GM23338 (cell line): ENCODE results near the gene ZDHHC9. TPM values are rescaled to one million over a fixed set of nuclear protein-coding genes. Genes with fewer than 3 reads are reported as not detected.

ENCODE experiments used
- ATAC-seq: fragments of 200-7000 bp; cut with Tn5 transposase; 3 replicates; pipeline ENCODE4 v1.9.1; 2020
- DNase-seq: peaks from one replicate; pipeline ENCODE4 v3.0.0-alpha.2; 2015; ENCODE audit warnings: low spot score
- H2AFZ ChIP-seq: fragments of 200-600 bp; sonication (generic); 2 replicates; pipeline ENCODE4 v1.8.0; 2016; ENCODE audit warnings: antibody characterized with exemption, mild to moderate bottlenecking, moderate library complexity
- H3F3A ChIP-seq: fragments of 200-600 bp; sonication (generic); replicated peaks from 2 replicates; pipeline ENCODE4 v1.8.0; 2017; ENCODE audit warnings: antibody characterized with exemption, mixed run types, low read depth
- H3K27ac ChIP-seq: fragments of 200-600 bp; sonication (generic); 2 replicates; pipeline ENCODE4 v1.6.1; 2016; ENCODE audit warnings: low read depth
- H3K27me3 ChIP-seq: fragments of 200-600 bp; sonication (generic); 2 replicates; pipeline ENCODE4 v1.8.0; 2016; ENCODE audit warnings: mild to moderate bottlenecking, mixed run types, moderate library complexity; ENCODE audit not compliant: insufficient read depth
- H3K36me3 ChIP-seq: fragments of 200-600 bp; sonication (generic); 2 replicates; pipeline ENCODE4 v1.8.0; 2016; ENCODE audit warnings: mild to moderate bottlenecking; ENCODE audit not compliant: insufficient read depth
- H3K4me1 ChIP-seq: fragments of 200-600 bp; sonication (generic); 2 replicates; pipeline ENCODE4 v1.8.0; 2016; ENCODE audit warnings: mild to moderate bottlenecking, moderate library complexity; ENCODE audit not compliant: insufficient read depth
- H3K4me2 ChIP-seq: fragments of 200-600 bp; sonication (generic); 2 replicates; pipeline ENCODE4 v1.7.1; 2017; ENCODE audit warnings: mixed run types
- H3K4me3 ChIP-seq: fragments of 200-600 bp; sonication (generic); 2 replicates; pipeline ENCODE4 v1.6.1; 2016; ENCODE audit warnings: mixed run types
- H3K79me2 ChIP-seq: fragments of 200-600 bp; sonication (generic); replicated peaks from 2 replicates; pipeline ENCODE4 v1.8.0; 2017; ENCODE audit warnings: mild to moderate bottlenecking; ENCODE audit not compliant: insufficient read depth
- H3K9me2 ChIP-seq: fragments of 200-600 bp; sonication (generic); 2 replicates; pipeline ENCODE4 v1.8.0; 2017; ENCODE audit not compliant: insufficient read depth
- H4K20me1 ChIP-seq: fragments of 200-600 bp; sonication (generic); replicated peaks from 2 replicates; pipeline ENCODE4 v1.8.0; 2017; ENCODE audit warnings: mild to moderate bottlenecking; ENCODE audit not compliant: insufficient read depth
- H3K27ac Mint-ChIP-seq: 2 replicates; pipeline ENCODE4 v1.8.0; 2020; ENCODE audit warnings: inconsistent platforms, mild to moderate bottlenecking, moderate library complexity, mixed read lengths
- H3K27me3 Mint-ChIP-seq: 3 replicates; pipeline ENCODE4 v1.8.0; 2022; ENCODE audit warnings: low read depth, mild to moderate bottlenecking, moderate library complexity, mixed read lengths, inconsistent platforms; ENCODE audit not compliant: insufficient read depth, poor library complexity
- H3K36me3 Mint-ChIP-seq: 3 replicates; pipeline ENCODE4 v1.8.0; 2021; ENCODE audit warnings: low read depth, mild to moderate bottlenecking, inconsistent platforms, moderate library complexity, mixed read lengths
- H3K4me1 Mint-ChIP-seq: 3 replicates; pipeline ENCODE4 v1.8.0; 2020; ENCODE audit warnings: mild to moderate bottlenecking, inconsistent platforms, mixed read lengths
- H3K4me3 Mint-ChIP-seq: 3 replicates; pipeline ENCODE4 v1.8.0; 2021; ENCODE audit warnings: moderate library complexity, mild to moderate bottlenecking, inconsistent platforms, mixed read lengths
- H3K9me3 Mint-ChIP-seq: 3 replicates; pipeline ENCODE4 v1.8.0; 2020; ENCODE audit warnings: moderate library complexity, mild to moderate bottlenecking, inconsistent platforms, mixed read lengths
- CREB1 ChIP-seq: fragments of 250-450 bp; sonication (Bioruptor Pico); IDR thresholded peaks from 2 replicates; pipeline ENCODE4 v1.5.0; 2020; ENCODE audit warnings: low read depth, mild to moderate bottlenecking, moderate library complexity
- EZH2 ChIP-seq: fragments of 200-600 bp; sonication (generic); IDR thresholded peaks from one replicate; pipeline ENCODE4 v1.8.0; 2017; ENCODE audit warnings: antibody characterized with exemption, mild to moderate bottlenecking, low read depth; ENCODE audit not compliant: unreplicated experiment
- JUNB ChIP-seq: IDR thresholded peaks from one replicate; pipeline ENCODE4 v1.6.1; 2016; ENCODE audit warnings: antibody characterized with exemption; ENCODE audit not compliant: unreplicated experiment
- POLR2AphosphoS5 ChIP-seq: IDR thresholded peaks from 2 replicates; pipeline ENCODE4 v1.6.1; 2016; ENCODE audit warnings: antibody characterized with exemption, low read depth
- REST ChIP-seq: IDR thresholded peaks from one replicate; pipeline ENCODE4 v1.6.1; 2018; ENCODE audit warnings: antibody characterized with exemption; ENCODE audit not compliant: unreplicated experiment
- STAT1 ChIP-seq: IDR thresholded peaks from one replicate; pipeline ENCODE4 v1.6.1; 2016; ENCODE audit warnings: antibody characterized with exemption; ENCODE audit not compliant: unreplicated experiment
- polyA plus RNA-seq: library from polyadenylated mRNA; unstranded; fragments of >200 nt; fragmentation: Nextera tagmentation; extraction: Ambion mirVana; gene quantifications from 2 replicates; pipeline ENCODE4 v1.2.1, GENCODE V29; 2016
- total RNA-seq: library from RNA; depleted of rRNA; stranded (reverse); fragments of >200 nt; shearing (Covaris generic); gene quantifications from 2 replicates; pipeline ENCODE4 v1.2.3, GENCODE V29; 2014
- TF ChIP-seq, protein P1 (sequence below): fragments of 250-450 bp; sonication (Bioruptor Pico); IDR thresholded peaks from 2 replicates; pipeline ENCODE4 v1.5.0; 2020; ENCODE audit warnings: mild to moderate bottlenecking, moderate library complexity
- TF ChIP-seq, protein P2 (sequence below): IDR thresholded peaks from 2 replicates; pipeline ENCODE4 v1.6.1; 2016; ENCODE audit warnings: antibody characterized with exemption

Gene ZDHHC9
- total and polyA plus RNA-seq, 2 experiments from 2014 or later, result 14.2 to 17.6 TPM

DNA sequence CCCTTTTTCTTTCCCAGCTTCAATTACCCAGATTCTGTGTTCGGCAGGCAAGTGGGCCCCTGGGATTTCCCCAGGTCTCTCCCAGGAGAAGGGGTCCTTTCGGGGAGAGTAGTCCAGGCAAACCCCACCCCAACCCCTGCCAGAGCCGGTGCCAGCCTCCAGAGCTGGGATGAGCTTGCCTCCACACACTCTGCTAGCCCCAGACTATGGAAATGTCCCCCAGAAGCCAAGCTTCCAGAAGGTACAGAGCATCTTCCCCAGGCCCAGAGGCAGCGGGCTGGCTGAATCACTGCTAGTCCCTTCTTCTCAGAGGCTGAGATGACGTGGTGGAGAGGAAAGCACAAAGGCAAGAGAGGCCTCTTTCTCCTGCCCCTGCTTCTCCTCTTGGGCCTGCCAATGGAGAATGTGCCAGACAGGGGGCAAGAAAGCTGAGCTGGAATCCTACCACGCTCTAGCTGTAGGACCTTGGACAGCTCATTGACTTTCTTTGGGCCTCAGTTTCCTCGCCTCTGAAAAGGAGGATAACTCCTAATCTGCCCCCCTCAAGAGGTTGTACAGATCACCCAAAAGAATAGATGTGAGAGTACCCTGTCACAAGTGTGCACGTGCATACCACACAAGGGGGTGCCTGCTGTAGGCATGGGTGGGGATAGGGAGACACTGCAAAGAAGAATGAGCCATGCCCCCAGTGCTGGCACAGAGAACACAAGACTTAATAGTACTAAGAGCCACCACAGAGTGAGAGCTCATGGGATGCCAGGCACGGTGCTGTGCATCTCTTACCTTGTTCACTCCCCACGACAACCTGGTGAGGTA, 61.8 kb downstream of the ZDHHC9 start:
- no peaks in the 10 kb centered on the region for H3K4me1 ChIP-seq
- Mint-ChIP-seq H3K4me3 (no peak overlapping the region), H3K9me3 (no peaks in the 10 kb centered on the region), H3K27me3 (peaks cover 2% of the 10 kb centered on the region), H3K4me1 (no peaks in the 10 kb centered on the region; the same call in 2 of the 3 replicates), H3K36me3 (no peaks in the 10 kb centered on the region), H3K27ac (no peak overlapping the region)
- H3K4me2 ChIP-seq, result no peak overlapping the region
- no peak overlapping the region for H3K27ac ChIP-seq
- no peak for DNase-seq
- TF ChIP-seq REST (peak; percentile 25), POLR2AphosphoS5 (no peak)
- no peak overlapping the region for H2AFZ ChIP-seq
- no peaks in the 10 kb centered on the region for H3K36me3 ChIP-seq
- no peaks in the 10 kb centered on the region for H4K20me1 ChIP-seq
- no peaks in the 10 kb centered on the region for H3K27me3 ChIP-seq
- no peaks in the 10 kb centered on the region for H3K9me2 ChIP-seq
- no peaks in the 10 kb centered on the region for H3F3A ChIP-seq
- no peaks in the 10 kb centered on the region for H3K79me2 ChIP-seq
- no peak for ATAC-seq
- no peak overlapping the region for H3K4me3 ChIP-seq

- no peak overlapping the region for H3K4me3 ChIP-seq
- no peak overlapping the region for H2AFZ ChIP-seq
- H3K4me1 Mint-ChIP-seq, result no peaks in the 10 kb centered on the region; the same call in 1 of the 3 replicates
- no peaks in the 10 kb centered on the region for H4K20me1 ChIP-seq
- H3K27ac ChIP-seq, result no peak overlapping the region
- ATAC-seq, result peak; percentile 62
- DNase-seq, result no peak
- no peaks in the 10 kb centered on the region for H3K9me2 ChIP-seq
- H3K36me3 ChIP-seq, result no peaks in the 10 kb centered on the region
- H3K4me3 Mint-ChIP-seq, result no peak overlapping the region
- H3K79me2 ChIP-seq, result no peaks in the 10 kb centered on the region
- H3F3A ChIP-seq, result no peaks in the 10 kb centered on the region
- H3K27me3 ChIP-seq, result no peaks in the 10 kb centered on the region
- H3K4me1 ChIP-seq, result no peaks in the 10 kb centered on the region
- no peak overlapping the region for H3K27ac Mint-ChIP-seq
- TF ChIP-seq CREB1 (CRISPR knock-in tag), result no peak
- no peak for TF ChIP-seq EZH2
- no peak for TF ChIP-seq JUNB
- TF ChIP-seq STAT1, result no peak
- TF ChIP-seq, protein P1, sequence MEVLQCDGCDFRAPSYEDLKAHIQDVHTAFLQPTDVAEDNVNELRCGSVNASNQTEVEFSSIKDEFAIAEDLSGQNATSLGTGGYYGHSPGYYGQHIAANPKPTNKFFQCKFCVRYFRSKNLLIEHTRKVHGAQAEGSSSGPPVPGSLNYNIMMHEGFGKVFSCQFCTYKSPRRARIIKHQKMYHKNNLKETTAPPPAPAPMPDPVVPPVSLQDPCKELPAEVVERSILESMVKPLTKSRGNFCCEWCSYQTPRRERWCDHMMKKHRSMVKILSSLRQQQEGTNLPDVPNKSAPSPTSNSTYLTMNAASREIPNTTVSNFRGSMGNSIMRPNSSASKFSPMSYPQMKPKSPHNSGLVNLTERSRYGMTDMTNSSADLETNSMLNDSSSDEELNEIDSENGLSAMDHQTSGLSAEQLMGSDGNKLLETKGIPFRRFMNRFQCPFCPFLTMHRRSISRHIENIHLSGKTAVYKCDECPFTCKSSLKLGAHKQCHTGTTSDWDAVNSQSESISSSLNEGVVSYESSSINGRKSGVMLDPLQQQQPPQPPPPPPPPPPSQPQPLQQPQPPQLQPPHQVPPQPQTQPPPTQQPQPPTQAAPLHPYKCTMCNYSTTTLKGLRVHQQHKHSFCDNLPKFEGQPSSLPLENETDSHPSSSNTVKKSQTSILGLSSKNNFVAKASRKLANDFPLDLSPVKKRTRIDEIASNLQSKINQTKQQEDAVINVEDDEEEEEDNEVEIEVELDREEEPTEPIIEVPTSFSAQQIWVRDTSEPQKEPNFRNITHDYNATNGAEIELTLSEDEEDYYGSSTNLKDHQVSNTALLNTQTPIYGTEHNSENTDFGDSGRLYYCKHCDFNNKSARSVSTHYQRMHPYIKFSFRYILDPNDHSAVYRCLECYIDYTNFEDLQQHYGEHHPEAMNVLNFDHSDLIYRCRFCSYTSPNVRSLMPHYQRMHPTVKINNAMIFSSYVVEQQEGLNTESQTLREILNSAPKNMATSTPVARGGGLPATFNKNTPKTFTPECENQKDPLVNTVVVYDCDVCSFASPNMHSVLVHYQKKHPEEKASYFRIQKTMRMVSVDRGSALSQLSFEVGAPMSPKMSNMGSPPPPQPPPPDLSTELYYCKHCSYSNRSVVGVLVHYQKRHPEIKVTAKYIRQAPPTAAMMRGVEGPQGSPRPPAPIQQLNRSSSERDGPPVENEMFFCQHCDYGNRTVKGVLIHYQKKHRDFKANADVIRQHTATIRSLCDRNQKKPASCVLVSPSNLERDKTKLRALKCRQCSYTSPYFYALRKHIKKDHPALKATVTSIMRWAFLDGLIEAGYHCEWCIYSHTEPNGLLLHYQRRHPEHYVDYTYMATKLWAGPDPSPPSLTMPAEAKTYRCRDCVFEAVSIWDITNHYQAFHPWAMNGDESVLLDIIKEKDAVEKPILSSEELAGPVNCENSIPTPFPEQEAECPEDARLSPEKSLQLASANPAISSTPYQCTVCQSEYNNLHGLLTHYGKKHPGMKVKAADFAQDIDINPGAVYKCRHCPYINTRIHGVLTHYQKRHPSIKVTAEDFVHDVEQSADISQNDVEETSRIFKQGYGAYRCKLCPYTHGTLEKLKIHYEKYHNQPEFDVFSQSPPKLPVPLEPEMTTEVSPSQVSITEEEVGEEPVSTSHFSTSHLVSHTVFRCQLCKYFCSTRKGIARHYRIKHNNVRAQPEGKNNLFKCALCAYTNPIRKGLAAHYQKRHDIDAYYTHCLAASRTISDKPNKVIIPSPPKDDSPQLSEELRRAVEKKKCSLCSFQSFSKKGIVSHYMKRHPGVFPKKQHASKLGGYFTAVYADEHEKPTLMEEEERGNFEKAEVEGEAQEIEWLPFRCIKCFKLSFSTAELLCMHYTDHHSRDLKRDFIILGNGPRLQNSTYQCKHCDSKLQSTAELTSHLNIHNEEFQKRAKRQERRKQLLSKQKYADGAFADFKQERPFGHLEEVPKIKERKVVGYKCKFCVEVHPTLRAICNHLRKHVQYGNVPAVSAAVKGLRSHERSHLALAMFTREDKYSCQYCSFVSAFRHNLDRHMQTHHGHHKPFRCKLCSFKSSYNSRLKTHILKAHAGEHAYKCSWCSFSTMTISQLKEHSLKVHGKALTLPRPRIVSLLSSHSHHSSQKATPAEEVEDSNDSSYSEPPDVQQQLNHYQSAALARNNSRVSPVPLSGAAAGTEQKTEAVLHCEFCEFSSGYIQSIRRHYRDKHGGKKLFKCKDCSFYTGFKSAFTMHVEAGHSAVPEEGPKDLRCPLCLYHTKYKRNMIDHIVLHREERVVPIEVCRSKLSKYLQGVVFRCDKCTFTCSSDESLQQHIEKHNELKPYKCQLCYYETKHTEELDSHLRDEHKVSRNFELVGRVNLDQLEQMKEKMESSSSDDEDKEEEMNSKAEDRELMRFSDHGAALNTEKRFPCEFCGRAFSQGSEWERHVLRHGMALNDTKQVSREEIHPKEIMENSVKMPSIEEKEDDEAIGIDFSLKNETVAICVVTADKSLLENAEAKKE, result no peak
- TF ChIP-seq, protein P2, sequence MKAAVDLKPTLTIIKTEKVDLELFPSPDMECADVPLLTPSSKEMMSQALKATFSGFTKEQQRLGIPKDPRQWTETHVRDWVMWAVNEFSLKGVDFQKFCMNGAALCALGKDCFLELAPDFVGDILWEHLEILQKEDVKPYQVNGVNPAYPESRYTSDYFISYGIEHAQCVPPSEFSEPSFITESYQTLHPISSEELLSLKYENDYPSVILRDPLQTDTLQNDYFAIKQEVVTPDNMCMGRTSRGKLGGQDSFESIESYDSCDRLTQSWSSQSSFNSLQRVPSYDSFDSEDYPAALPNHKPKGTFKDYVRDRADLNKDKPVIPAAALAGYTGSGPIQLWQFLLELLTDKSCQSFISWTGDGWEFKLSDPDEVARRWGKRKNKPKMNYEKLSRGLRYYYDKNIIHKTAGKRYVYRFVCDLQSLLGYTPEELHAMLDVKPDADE, result no peak
- no peak overlapping the region for H3K4me2 ChIP-seq
- no peaks in the 10 kb centered on the region for H3K27me3 Mint-ChIP-seq
- no peaks in the 10 kb centered on the region for H3K36me3 Mint-ChIP-seq
- H3K9me3 Mint-ChIP-seq, result no peaks in the 10 kb centered on the region
These were observed 62.5 kb downstream of the ZDHHC9 start for GRCh38 chrX:129781134-129781672.
